Measurements from ENCODE around the gene FBN1. TPM values are rescaled to one million over a fixed set of nuclear protein-coding genes. Genes with fewer than 3 reads are reported as not detected.

Gene FBN1
- total RNA-seq, 1 experiment from 2014 or later, result 6.7 TPM

GRCh38 chr15:48569591-48570302 is 75.8 kb downstream of the FBN1 start:
- intact Hi-C loops (cut with micrococcal nuclease), result loop anchor here (5.0 to 10.0 kb wide), 2 partner anchors 68 to 95 kb away; no protein-coding TSS in a partner anchor
- Histone ChIP-seq H3K4me2 (ENCODE audit: low read length) (no peak overlapping the region), H3K36me3 (ENCODE audit: low read depth, low read length) (no peaks in the 10 kb centered on the region), H3K4me1 (ENCODE audit: insufficient read depth, low read length) (peaks cover 21% of the 10 kb centered on the region), H3K9ac (ENCODE audit: low read length) (no peak overlapping the region), H3K4me3 (ENCODE audit: low read length) (no peak overlapping the region), H3K27me3 (ENCODE audit: low read length) (no peaks in the 10 kb centered on the region), H2AFZ (ENCODE audit: low read length) (no peak overlapping the region), H3K27ac (ENCODE audit: low read length) (no peak overlapping the region), H3F3A (ENCODE audit: low read length, unreplicated experiment) (no peaks in the 10 kb centered on the region), H3K9me3 (ENCODE audit: low read length) (no peaks in the 10 kb centered on the region), H3K79me2 (ENCODE audit: low read length) (no peaks in the 10 kb centered on the region), H3K9me2 (replicated peaks; ENCODE audit: low read length) (no peaks in the 10 kb centered on the region), H4K20me1 (ENCODE audit: low read length) (no peaks in the 10 kb centered on the region)
- ChIA-PET POLR2A (ENCODE audit: unreplicated experiment) (no interaction called here), CTCF (no interaction called here)
- TF ChIP-seq EZH2 (IDR thresholded peaks at IDR 0.05; ENCODE audit: low read length, unreplicated experiment) (no peak), EZH2phosphoT487 (IDR thresholded peaks at IDR 0.05; ENCODE audit: borderline replicate concordance, low read length) (no peak)
- TF ChIP-seq, protein P1, sequence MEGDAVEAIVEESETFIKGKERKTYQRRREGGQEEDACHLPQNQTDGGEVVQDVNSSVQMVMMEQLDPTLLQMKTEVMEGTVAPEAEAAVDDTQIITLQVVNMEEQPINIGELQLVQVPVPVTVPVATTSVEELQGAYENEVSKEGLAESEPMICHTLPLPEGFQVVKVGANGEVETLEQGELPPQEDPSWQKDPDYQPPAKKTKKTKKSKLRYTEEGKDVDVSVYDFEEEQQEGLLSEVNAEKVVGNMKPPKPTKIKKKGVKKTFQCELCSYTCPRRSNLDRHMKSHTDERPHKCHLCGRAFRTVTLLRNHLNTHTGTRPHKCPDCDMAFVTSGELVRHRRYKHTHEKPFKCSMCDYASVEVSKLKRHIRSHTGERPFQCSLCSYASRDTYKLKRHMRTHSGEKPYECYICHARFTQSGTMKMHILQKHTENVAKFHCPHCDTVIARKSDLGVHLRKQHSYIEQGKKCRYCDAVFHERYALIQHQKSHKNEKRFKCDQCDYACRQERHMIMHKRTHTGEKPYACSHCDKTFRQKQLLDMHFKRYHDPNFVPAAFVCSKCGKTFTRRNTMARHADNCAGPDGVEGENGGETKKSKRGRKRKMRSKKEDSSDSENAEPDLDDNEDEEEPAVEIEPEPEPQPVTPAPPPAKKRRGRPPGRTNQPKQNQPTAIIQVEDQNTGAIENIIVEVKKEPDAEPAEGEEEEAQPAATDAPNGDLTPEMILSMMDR (conservative IDR thresholded peaks at IDR 0.05; ENCODE audit: low read depth, low read length), result no peak
- DNase-seq (no peak), ATAC-seq (no peak)
- BruUV-seq (replicated peaks), result no TSS peak

DNA sequence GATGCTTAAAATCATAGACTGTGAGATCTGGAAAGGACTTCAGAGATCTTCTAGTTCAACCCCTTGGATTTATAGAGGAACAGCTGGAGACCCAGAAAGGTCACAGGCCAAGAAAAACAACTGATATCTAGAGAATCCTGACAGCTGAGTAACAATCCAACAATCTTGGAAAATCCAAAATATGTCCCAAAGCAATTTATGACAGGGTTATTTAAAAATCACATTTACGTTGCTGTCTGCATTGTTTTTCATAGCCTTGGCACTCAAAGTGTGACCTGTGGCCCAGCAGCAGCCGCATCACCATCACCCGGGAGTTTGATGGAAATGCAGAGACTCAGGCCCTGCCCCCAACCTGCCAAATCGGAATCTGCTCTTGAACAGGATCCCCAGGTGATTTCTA is 78.8 kb downstream of the FBN1 start:
- Histone ChIP-seq H3K79me2 (ENCODE audit: low read length) (no peaks in the 10 kb centered on the region), H3K9me3 (ENCODE audit: low read length) (no peaks in the 10 kb centered on the region), H3K9ac (ENCODE audit: low read length) (no peak overlapping the region), H3K4me2 (ENCODE audit: low read length) (peak overlapping the region; percentile 15), H3K9me2 (replicated peaks; ENCODE audit: low read length) (no peaks in the 10 kb centered on the region), H3K27ac (ENCODE audit: low read length) (peak overlapping the region; percentile 56), H4K20me1 (ENCODE audit: low read length) (no peaks in the 10 kb centered on the region), H3K27me3 (ENCODE audit: low read length) (no peaks in the 10 kb centered on the region), H3K4me3 (ENCODE audit: low read length) (no peak overlapping the region), H3K4me1 (ENCODE audit: insufficient read depth, low read length) (peaks cover 24% of the 10 kb centered on the region), H2AFZ (ENCODE audit: low read length) (peak overlapping the region; percentile 36; the same call in 1 of the 2 replicates), H3K36me3 (ENCODE audit: low read depth, low read length) (no peaks in the 10 kb centered on the region), H3F3A (ENCODE audit: low read length, unreplicated experiment) (no peaks in the 10 kb centered on the region)
- ChIA-PET CTCF (no interaction called here), POLR2A (ENCODE audit: unreplicated experiment) (no interaction called here)
- ATAC-seq (no peak), DNase-seq (no peak)
- no TSS peak for BruUV-seq (replicated peaks)
- intact Hi-C loops (cut with micrococcal nuclease), result loop anchor here (5.0 to 10.0 kb wide), 2 partner anchors 71 to 92 kb away; no protein-coding TSS in a partner anchor
- TF ChIP-seq, protein P1 (conservative IDR thresholded peaks at IDR 0.05; ENCODE audit: low read depth, low read length), result no peak
- TF ChIP-seq EZH2phosphoT487 (IDR thresholded peaks at IDR 0.05; ENCODE audit: borderline replicate concordance, low read length) (no peak), EZH2 (IDR thresholded peaks at IDR 0.05; ENCODE audit: low read length, unreplicated experiment) (no peak)
